Mucosa of descending colon (tissue), 3 donors: ENCODE results near the gene SCMH1. TPM values are rescaled to one million over a fixed set of nuclear protein-coding genes. Genes with fewer than 3 reads are reported as not detected.
"Not testable (repeated sequence)": the region's sequence is repeated elsewhere in the genome, so short reads cannot be mapped to it uniquely, and the experiment has no call there.

ENCODE experiments used
- ATAC-seq: fragments of 200-7000 bp; cut with Tn5 transposase; one replicate; pipeline ENCODE4 v1.9.1; 2020; ENCODE audit warnings: mild to moderate bottlenecking, moderate library complexity
- DNase-seq, 3 donors: peaks; one replicate each; pipeline ENCODE4 v3.0.0-alpha.2; 2020
- H3K36me3 ChIP-seq: fragments of 200-600 bp; one replicate; pipeline ENCODE4 v1.8.0; 2021; ENCODE audit warnings: low read depth, mild to moderate bottlenecking
- H3K4me1 ChIP-seq: fragments of 200-600 bp; one replicate; pipeline ENCODE4 v1.8.0; 2021; ENCODE audit warnings: low read depth, mild to moderate bottlenecking
- H3K4me3 ChIP-seq: fragments of 200-600 bp; one replicate; pipeline ENCODE4 v1.8.0; 2021; ENCODE audit warnings: mild to moderate bottlenecking
- H3K9me3 ChIP-seq: fragments of 200-600 bp; one replicate; pipeline ENCODE4 v1.8.0; 2021; ENCODE audit warnings: mild to moderate bottlenecking
- CTCF ChIP-seq: fragments of 200-600 bp; IDR thresholded peaks from one replicate; pipeline ENCODE4 v1.8.0; 2022; ENCODE audit warnings: antibody characterized with exemption, mild to moderate bottlenecking
- intact Hi-C, 2 donors: fragments of 100-400 bp; cut with DNase I in 1 of 2; cut with micrococcal nuclease in 1 of 2; formaldehyde crosslinking; loops; one replicate each; pipeline versions ENCODE4 v1.11.0 to v1.11.1; 2022; cut with DNase I, micrococcal nuclease
- total RNA-seq, 3 donors: library from RNA; stranded (reverse); fragmentation: NEBNext Ultra II Directional in 2 of 3; extraction: Animal tissue kit (Norgen Biotek cat#: 25700) in 2 of 3; gene quantifications; one replicate each; pipeline versions ENCODE4 v1.2.1 to v1.2.4, GENCODE V29; 2021 to 2023
- donor health status: DM: no; HTN: no; CAD: no; lungs with moderate emphysema.
- donor health status: DM: no; HTN: no; CAD: no.
- donor health status: DM: no; HTN: yes; CAD: no.

The SCMH1 gene
- total RNA-seq, 3 donors from 2014 or later = 25.1 to 66.9 (median 35.6) TPM

GRCh38 chr1:41222496-41222895 is 19.6 kb downstream of the SCMH1 start:
- intact Hi-C loops = no loop called here
- no peaks in the 10 kb centered on the region for H3K36me3 ChIP-seq
- H3K4me1 ChIP-seq = no peaks in the 10 kb centered on the region
- no peak for TF ChIP-seq CTCF
- DNase-seq (no peak), ATAC-seq (peak; percentile 39)
- peaks cover under 1% of the 10 kb centered on the region for H3K9me3 ChIP-seq
- H3K4me3 ChIP-seq = no peak overlapping the region

GRCh38 chr1:41221995-41222394 is 20.1 kb downstream of the SCMH1 start:
- no peak for DNase-seq
- TF ChIP-seq CTCF = no peak
- H3K9me3 ChIP-seq = peaks cover 5% of the 10 kb centered on the region
- no peak for ATAC-seq
- H3K4me3 ChIP-seq = no peak overlapping the region
- intact Hi-C loops = no loop called here
- no peaks in the 10 kb centered on the region for H3K4me1 ChIP-seq
- H3K36me3 ChIP-seq = no peaks in the 10 kb centered on the region

- no peak overlapping the region for H3K4me3 ChIP-seq
- no peak for ATAC-seq
Measured at GRCh38 chr1:41218152-41218551, 24.0 kb downstream of the SCMH1 start.

GRCh38 chr1:41217441-41217840 is 24.7 kb downstream of the SCMH1 start:
- intact Hi-C loops = no loop called here
- Histone ChIP-seq H3K4me3 (no peak overlapping the region), H3K4me1 (no peaks in the 10 kb centered on the region), H3K9me3 (peaks cover 5% of the 10 kb centered on the region), H3K36me3 (no peaks in the 10 kb centered on the region)
- no peak for TF ChIP-seq CTCF
- ATAC-seq = no peak
- no peak for DNase-seq

More at GRCh38 chr1:41218152-41218551, 24.0 kb downstream of the SCMH1 start:
- peaks cover 5% of the 10 kb centered on the region for H3K9me3 ChIP-seq
- no peak for TF ChIP-seq CTCF
- H3K4me1 ChIP-seq = no peaks in the 10 kb centered on the region
- intact Hi-C loops = no loop called here
- no peak for DNase-seq
- H3K36me3 ChIP-seq = no peaks in the 10 kb centered on the region

GRCh38 chr1:41215623-41216022 is 26.5 kb downstream of the SCMH1 start:
- Histone ChIP-seq H3K4me1 (no peaks in the 10 kb centered on the region), H3K36me3 (no peaks in the 10 kb centered on the region), H3K9me3 (peaks cover 5% of the 10 kb centered on the region), H3K4me3 (no peak overlapping the region)
- no peak for DNase-seq
- no peak for ATAC-seq
- intact Hi-C loops = no loop called here
- no peak for TF ChIP-seq CTCF

DNA sequence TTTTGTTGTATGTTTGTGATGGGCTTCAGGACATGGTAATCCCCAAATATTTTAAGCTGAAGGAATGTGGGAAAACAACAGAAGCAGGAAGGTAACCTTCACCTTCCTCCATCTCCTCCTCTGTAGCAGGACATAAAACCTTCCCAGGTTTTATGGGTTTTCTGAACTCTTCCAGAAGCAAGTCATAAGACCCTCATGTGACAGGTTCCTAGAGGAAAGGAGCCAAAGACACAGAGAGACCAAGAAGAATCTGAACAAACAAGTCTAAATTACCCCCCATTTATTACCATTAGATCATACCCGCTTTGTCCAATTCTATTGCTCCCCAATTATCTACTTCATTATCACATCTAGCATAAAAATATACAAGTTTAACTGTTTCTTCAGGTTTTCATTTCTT is 28.8 kb downstream of the SCMH1 start:
- H3K4me3 ChIP-seq = no peak overlapping the region
- intact Hi-C loops = no loop called here
- H3K36me3 ChIP-seq = no peaks in the 10 kb centered on the region
- DNase-seq (no peak), ATAC-seq (no peak)
- TF ChIP-seq CTCF = no peak
- H3K4me1 ChIP-seq = no peaks in the 10 kb centered on the region
- H3K9me3 ChIP-seq = peaks cover 5% of the 10 kb centered on the region

GRCh38 chr1:41211608-41212007 is 30.5 kb downstream of the SCMH1 start:
- intact Hi-C loops, H3K9me3 ChIP-seq, H3K4me3 ChIP-seq, H3K4me1 ChIP-seq, ATAC-seq, DNase-seq, H3K36me3 ChIP-seq: not testable (repeated sequence)

- H3K36me3 ChIP-seq, H3K4me1 ChIP-seq, ATAC-seq, intact Hi-C loops, DNase-seq, H3K9me3 ChIP-seq, H3K4me3 ChIP-seq: not testable (repeated sequence)
Measured at GRCh38 chr1:41207053-41207452, 35.1 kb downstream of the SCMH1 start.
